ENCODE results near the gene C8G.
A peak's percentile ranks its signal among the peaks of the same experiment; 100 is the strongest.

Gene C8G

DNA sequence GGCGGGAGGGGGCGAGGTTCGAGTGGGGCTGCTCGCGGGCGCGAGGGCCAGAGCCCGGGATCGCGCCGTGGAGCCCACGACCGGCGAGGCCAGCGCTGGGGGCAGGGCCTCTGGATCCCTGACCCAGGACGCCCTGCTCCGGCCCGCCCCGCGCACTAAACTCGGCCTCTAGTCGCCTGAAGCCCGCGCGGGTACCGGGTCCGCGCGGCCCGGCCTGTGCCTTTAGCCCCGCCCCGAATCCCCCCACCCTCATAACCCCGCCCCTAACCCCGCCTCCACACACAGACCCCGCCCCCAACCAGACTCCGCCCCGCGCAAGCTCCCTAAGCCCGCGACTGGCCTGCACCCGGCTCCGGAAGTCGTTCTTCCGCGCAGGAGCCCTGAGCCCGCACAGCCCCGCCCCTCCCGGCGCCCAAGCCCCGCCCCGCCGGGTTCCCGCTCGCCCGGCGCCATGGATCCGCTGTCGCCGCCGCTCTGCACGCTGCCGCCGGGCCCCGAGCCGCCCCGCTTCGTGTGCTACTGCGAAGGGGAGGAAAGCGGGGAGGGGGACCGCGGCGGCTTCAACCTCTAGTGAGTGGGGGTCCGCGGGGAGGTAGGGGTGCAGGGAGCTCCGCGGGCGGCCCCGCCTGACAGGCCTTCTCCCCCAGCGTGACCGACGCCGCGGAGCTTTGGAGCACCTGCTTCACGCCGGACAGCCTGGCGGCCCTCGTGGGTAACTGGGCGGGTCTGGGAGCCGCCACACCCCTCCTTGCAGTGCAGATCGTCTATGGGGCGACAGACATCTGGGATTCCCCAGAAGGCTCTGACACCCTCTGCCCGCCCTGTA, 47.2 kb downstream of the C8G start, which contains the start of gene PAXX:
PAXX (plus strand) TSS at position 430 of the 826 bp plus-strand sequence; CDS start at position 452, 22 bp downstream.
- peak; percentile 94 for DNase-seq (ENCODE audit: low spot score)
- Mint-ChIP-seq H3K4me1 (ENCODE audit: low read depth) (peaks cover 15% of the 10 kb centered on the region), H3K27ac (peak within 1 kb of the TSS; percentile 82), H3K36me3 (ENCODE audit: low read depth) (peaks cover 7% of the 10 kb centered on the region), H3K9me3 (no peaks in the 10 kb centered on the region), H3K4me3 (peak within 1 kb of the TSS; percentile 86), H3K27me3 (ENCODE audit: low read depth) (peaks cover 22% of the 10 kb centered on the region)

DNA sequence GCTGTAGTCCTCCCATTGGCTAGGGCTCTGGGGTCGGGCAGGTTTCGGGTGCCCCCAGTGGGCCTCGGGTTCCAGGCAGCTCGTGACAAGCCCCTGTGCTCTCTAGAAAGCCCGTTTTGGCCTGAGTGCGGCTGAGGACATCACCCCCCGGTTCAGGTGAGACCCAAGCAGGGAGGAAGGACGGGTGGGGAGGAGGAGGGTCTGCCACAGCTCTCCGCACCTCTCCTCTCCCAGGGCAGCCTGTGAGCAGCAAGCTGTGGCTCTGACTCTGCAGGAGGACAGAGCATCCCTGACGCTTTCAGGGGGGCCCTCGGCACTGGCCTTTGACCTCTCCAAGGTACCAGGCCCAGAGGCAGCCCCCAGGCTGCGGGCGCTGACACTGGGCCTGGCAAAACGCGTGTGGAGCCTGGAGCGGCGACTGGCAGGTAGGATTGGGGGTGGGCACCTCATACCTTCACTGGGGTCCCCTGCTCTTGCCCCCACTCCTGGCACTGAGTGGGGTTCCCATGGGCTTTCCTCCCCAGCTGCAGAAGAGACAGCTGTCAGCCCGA, 47.9 kb downstream of the C8G start:
- Mint-ChIP-seq H3K9me3 (no peaks in the 10 kb centered on the region), H3K36me3 (ENCODE audit: low read depth) (peaks cover 7% of the 10 kb centered on the region), H3K27ac (peak overlapping the region; percentile 82), H3K4me1 (ENCODE audit: low read depth) (peaks cover 19% of the 10 kb centered on the region), H3K27me3 (ENCODE audit: low read depth) (peaks cover 21% of the 10 kb centered on the region), H3K4me3 (peak overlapping the region; percentile 86)
- no peak for DNase-seq (ENCODE audit: low spot score)

DNA sequence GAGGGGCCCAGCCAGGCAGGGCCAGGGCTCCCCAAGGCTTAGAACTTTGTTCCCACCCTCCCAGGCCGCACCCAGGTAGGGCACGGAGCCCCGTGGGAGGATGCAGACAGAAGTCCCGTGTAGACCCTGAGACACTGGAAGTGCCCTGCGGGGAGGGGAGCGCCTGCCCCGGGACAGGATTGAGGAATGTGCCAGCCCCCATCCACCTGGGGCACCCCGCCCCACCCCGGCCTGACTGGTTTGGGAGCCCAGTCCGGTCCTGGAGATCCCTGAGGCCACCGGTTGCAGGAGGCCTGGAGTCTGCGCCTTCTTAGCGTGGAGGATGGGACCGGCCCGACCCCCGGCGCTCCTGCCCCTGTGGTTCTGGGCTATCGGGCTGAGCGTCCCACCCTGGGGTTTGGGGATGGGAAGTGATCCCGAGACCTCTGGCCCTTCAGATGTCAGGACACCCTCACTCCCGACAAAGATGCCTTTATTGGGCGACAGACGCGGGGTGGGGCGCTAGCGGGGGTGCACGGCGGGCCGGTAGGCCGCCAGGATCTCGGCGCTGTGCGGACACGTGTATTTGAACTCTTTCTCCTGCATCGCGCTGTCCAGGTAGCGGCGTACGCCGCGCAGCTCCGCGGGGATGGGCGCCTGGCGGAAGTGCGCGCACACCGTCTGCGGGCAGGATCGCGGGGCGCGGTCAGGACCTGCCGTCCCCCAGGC, 49.3 kb downstream of the C8G start:
- Mint-ChIP-seq H3K4me1 (ENCODE audit: low read depth) (peaks cover 30% of the 10 kb centered on the region), H3K4me3 (peak overlapping the region; percentile 86), H3K9me3 (no peaks in the 10 kb centered on the region), H3K36me3 (ENCODE audit: low read depth) (peaks cover 7% of the 10 kb centered on the region), H3K27me3 (ENCODE audit: low read depth) (peaks cover 16% of the 10 kb centered on the region), H3K27ac (no peak overlapping the region)
- DNase-seq (ENCODE audit: low spot score): no peak

DNA sequence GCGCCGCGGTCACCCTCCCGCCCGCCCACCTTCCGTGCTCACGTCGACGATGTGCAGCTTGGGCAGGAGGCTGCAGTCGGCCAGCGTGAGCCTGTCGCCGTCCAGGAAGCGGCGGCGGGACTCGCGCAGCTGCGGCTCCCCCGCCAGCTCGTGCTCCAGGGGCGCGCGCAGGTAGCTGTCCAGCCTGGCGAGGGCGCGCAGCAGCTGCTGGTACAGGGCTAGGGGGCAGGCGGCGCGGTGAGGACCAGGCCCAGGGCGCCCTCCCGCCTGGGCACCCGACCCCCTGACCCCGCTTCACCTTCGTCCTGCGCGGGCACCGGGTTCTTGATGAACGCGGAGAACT, 49.8 kb downstream of the C8G start:
- H3K4me1 Mint-ChIP-seq (ENCODE audit: low read depth): peaks cover 31% of the 10 kb centered on the region
- H3K36me3 Mint-ChIP-seq (ENCODE audit: low read depth): peaks cover 7% of the 10 kb centered on the region
- peaks cover 12% of the 10 kb centered on the region for H3K27me3 Mint-ChIP-seq (ENCODE audit: low read depth)
- no peak overlapping the region for H3K4me3 Mint-ChIP-seq
- no peaks in the 10 kb centered on the region for H3K9me3 Mint-ChIP-seq
- DNase-seq (ENCODE audit: low spot score): no peak
- H3K27ac Mint-ChIP-seq: no peak overlapping the region

DNA sequence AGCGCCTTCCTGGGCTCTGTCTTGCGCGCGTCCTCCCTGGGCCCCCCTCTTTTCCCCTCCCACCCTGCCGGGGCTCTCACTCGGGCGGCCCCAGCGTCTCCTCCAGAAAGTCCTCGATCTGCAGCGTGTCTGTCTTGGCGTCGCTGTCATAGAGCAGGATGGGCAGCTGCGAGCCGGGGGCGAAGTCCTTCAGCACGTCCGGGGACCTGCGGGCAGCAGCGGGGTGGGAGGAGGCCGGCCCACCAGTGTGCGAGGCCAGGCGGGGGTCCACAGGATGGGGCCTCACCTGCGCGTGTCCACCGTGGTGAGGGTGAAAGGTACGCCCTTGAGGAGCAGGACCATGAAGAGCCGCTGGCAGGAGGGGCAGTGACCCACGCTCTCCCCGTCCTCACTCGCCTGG, 50.3 kb downstream of the C8G start:
- peaks cover 9% of the 10 kb centered on the region for H3K27me3 Mint-ChIP-seq (ENCODE audit: low read depth)
- no peaks in the 10 kb centered on the region for H3K9me3 Mint-ChIP-seq
- no peak for DNase-seq (ENCODE audit: low spot score)
- no peak overlapping the region for H3K27ac Mint-ChIP-seq
- peaks cover 36% of the 10 kb centered on the region for H3K4me1 Mint-ChIP-seq (ENCODE audit: low read depth)
- peaks cover 7% of the 10 kb centered on the region for H3K36me3 Mint-ChIP-seq (ENCODE audit: low read depth)
- H3K4me3 Mint-ChIP-seq: no peak overlapping the region

DNA sequence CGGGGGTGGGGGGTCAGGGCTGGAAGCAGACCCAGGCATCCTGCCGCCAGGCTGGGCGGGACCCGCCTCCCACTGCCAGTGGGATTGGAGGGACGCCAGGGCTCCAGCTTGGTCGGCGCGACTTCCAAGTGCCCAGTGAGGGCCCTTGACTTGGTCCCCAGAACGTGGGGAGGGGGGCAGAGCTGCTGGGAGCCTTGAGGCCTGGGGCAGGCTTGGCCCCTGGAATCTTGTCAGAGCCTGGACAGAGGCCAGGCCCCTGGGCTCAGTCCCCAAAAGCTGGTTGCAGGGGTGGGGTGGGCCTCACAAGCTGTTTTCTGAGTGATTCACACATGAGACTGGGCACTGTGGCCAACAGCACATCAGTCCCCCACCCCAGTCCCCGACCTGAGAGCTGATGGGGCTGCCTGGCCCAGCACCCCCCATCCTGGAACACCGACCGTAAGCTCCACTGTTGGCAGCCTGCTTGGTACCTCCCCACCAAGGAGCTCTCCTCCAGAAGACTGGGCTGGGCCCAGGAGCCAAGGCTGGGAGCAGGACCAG, 50.8 kb downstream of the C8G start:
- no peak for DNase-seq (ENCODE audit: low spot score)
- Mint-ChIP-seq H3K4me3 (no peak overlapping the region), H3K27me3 (ENCODE audit: low read depth) (peaks cover 6% of the 10 kb centered on the region), H3K36me3 (ENCODE audit: low read depth) (peaks cover 7% of the 10 kb centered on the region), H3K27ac (peak overlapping the region; percentile 15), H3K9me3 (no peaks in the 10 kb centered on the region), H3K4me1 (ENCODE audit: low read depth) (peaks cover 39% of the 10 kb centered on the region)

All from T-helper 2 cell treated with Interferon-gamma antibody and Interleukin-4, amounts not matched to agents 5 μg/mL and 100 μg/mL, for 36 hours (primary cell).